GM18873 (cell line): ENCODE results near the gene PLEKHG3.
"Not testable (repeated sequence)": the region's sequence is repeated elsewhere in the genome, so short reads cannot be mapped to it uniquely, and the experiment has no call there.

Experiments
- ATAC-seq: cut with Tn5 transposase; IDR thresholded peaks from one replicate; pipeline ENCODE4 v1.9.1; 2021; ENCODE audit warnings: mild to moderate bottlenecking, moderate library complexity, moderate number of reproducible peaks; ENCODE audit not compliant: unreplicated experiment, low FRiP score

The PLEKHG3 gene

GRCh38 chr14:64704143-64704742 lies at the start of gene PLEKHG3:
Gene PLEKHG3 (plus strand): TSS chr14:64704424. CDS start chr14:64727632, 23,208 bp downstream.
- no peak for ATAC-seq

GRCh38 chr14:64654901-64655300 lies 49.3 kb upstream of the PLEKHG3 start:
- no peak for ATAC-seq

DNA sequence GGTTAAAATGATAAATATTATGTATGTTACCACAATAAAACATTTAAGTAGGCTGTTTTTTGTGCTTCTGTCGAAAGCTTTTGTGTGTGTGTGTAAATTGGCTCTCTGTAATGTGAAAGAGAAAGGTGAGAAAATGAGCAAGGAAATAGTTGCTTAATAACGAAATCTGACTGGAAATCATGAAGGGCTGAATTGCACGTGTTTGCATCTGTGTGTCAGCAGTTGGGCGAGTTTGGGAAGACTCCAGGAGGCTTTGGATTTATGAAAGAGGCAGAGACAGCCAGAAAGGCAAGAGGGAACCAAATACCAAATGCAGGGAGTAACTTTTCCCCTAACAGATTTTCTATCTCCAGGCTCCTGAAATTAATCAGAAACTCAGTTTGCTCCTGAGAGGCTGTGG lies 47.2 kb upstream of the PLEKHG3 start:
- ATAC-seq = no peak

GRCh38 chr14:64658201-64658600 lies 46.0 kb upstream of the PLEKHG3 start:
- no peak for ATAC-seq

- ATAC-seq = not testable (repeated sequence)
Observed at GRCh38 chr14:64658700-64659264, 45.4 kb upstream of the PLEKHG3 start.

- ATAC-seq = no peak
Observed at GRCh38 chr14:64659366-64659765, 44.9 kb upstream of the PLEKHG3 start.

DNA sequence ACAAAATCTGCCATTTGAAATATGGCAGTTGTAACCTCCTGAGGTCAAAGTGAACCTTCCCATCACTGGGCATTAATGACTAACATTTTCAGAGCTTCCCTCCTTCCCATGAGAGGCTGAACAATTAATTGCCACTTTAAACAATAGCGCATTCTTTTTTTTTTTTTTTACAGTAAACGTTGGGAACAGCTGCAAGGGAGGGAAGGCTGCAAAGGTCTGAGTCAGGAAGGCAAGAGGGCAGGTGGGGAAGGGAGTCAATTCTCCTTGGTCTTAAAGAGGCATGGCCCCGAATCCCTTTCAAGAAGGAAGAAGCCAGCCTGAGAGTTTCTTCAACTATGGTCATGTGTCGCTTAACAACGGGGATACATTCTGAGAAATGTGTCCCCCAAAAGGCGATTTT lies 41.0 kb upstream of the PLEKHG3 start:
- no peak for ATAC-seq

DNA sequence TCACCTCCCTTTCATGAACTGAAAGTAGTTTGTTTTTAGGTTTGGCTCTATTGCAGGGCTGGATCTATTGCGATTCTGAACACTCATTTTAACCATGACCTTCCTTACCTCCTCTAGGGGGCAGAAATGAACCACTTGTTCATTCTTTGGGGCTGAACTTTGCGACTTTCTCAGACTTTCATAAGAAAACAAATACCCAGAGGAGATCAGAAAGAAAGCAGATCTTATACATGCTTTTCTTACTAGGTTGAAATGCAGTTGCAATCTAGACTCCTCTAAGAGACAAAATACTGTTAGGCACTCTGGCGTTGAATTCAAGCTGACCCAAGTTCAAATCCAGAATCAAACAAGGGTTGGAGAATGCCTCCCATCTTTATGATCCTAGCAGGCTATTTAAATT lies 32.6 kb upstream of the PLEKHG3 start:
- no peak for ATAC-seq

GRCh38 chr14:64673316-64673715 lies 30.9 kb upstream of the PLEKHG3 start:
- no peak for ATAC-seq

GRCh38 chr14:64673748-64674147 lies 30.5 kb upstream of the PLEKHG3 start:
- ATAC-seq = no peak

DNA sequence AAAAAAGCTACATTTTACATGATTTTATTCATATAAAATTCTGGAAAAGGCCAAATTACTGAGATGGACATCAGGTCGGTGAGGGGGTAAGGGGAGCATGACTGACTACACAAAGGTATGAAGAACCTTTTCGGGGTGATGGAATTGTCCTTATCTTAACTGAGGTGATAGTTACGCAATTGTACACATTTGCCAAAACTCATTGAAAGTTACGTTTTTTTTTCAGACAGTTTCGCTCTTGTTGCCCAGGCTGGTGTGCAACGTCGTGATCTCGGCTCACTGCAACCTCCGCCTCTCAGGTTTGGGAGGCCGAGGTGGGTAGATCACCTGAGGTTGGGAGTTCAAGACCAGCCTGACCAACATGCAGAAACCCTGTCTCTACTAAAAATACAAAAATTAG lies 29.4 kb upstream of the PLEKHG3 start:
- ATAC-seq = no peak

DNA sequence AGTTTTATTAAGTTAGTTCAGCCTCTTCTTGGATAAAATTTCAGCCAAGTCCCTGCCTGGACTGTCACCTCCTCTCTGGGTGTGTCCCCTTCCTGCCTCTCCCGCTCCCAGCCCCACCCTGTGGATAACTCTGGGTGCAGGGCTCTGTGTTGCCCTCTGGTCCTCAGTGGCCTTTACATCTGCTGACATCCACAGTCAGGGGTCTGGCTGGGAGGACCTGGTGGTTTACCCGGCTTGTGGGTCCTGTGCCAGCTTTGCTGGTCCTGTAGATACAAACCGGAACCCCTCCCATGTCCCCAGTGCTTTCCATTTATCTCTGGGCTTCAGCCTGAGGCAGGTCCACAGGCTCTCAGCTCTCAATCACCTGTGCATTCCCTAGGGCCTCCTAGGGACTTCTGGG lies 28.9 kb upstream of the PLEKHG3 start:
- no peak for ATAC-seq

DNA sequence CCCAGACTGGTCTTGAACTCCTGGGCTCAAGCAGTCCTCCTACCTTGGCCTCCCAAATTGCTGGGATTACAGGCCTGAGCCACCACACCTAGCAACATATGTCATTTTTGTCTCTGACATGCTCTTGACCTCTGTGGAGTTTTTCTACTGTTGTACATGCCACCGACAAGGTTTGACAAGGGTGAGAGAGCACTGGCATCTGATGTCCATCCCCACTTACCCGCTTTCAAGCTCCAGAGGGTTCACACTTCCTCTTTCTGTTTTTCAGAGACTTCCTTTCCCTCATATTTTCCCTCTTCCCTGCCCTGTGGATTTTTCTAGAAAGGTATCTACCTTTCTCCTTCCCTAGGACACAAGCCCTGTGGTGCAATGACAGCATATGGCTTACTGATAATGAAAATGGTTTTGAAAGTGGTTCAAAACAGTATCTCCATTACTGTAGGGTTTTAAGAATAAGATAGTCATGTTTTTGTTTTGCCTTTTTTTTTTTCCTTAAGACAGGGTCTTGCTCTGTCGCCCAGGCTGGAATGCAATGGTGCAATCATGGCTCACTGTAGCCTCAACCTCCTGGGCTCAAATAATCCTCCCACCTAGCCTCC lies 27.7 kb upstream of the PLEKHG3 start:
- ATAC-seq = no peak

DNA sequence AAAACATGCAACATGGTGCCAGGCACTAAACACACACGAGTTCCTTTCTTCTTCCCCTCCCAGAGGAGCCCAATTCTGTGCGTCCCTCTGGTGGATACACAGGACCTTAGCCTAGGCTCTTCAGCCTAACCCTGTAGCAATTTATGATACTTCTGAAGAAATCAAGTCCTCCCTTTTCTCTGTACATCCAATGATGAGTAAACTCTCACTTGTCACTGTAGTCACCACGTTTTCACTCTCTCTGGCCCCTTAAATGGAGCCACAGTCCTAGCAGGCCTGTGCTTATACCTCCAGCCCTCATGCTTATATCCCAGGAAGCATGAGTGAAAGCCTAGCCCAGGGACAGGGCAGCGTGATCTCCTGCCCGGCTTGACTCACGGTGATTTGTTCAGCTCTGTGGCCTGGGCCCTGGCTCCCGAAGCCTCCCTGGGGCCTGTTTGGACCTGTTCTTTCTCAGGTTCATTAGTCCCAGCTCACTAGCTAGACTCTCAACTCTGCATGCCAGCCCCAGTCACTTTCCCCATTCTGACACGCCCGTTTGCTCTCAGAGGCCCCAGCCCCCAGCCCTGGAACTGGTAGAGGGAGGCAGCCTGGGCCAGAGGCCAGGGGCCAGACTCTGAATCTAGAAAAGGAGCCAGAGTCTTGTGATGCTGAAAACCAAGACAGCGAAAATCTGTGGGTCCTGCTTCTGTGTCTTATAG lies 24.1 kb upstream of the PLEKHG3 start:
- no peak for ATAC-seq

GRCh38 chr14:64680714-64681065 lies 23.5 kb upstream of the PLEKHG3 start:
- no peak for ATAC-seq

DNA sequence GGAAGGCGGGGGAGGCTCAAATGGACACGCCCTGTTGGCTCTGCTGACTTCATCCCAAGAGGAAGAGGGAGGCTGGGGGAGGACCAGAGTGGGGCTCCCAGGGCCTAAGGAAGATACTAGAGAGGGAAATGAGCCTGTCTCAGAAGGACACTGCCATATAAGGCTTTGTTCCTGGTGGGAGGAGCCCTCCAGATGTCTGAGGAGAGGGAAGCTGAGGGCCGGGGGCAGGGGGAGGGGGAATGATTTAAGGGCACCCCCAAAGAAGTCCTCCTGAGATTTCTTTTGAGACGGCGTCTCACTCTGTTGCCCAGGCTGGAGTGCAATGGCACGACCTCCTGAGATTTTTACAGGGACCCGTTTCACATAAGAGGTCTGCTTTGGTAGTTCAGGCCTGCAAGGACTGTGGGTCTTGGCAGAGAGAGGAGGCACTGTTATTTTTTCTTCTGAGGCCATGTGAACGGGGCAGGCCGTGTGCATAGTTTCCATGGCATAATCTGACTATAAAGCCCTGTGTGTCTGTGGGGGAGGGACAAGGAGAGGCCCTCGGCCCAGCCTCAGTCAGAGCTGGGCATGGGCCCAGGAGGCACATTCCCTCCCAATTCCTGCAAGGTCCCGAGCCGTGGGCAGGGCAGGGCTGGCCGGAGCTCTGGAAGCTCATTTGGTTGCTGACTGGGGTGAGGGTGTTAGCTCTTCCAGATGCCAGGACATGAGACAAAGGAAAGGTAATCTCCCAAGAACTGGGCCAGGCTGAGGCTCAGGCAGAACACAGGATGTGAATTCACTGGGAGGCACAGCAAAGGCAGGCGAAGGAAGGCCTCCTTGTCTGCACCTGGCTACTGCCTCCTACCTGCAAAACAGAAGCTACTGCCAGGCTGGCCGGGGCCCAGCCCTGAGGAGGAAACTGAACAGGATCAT lies 22.2 kb upstream of the PLEKHG3 start:
- no peak for ATAC-seq

DNA sequence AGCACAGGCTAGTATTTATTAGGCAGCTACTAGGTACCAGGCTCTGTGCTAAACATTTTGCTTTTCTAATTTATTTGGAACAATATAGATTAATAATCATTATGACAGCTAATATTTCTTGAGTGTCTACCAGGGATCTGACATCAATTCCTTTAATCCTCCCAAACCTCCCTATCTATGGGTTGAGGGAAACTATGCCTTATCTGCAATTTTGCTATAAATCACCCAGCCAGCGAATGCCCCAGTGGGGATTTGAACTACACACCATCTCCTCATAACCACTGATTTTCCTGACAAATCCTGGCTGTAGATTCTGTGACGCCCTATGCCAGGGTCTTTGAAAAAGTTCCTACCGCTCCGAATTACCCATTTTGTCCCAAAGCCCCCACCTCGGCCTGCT lies 21.4 kb upstream of the PLEKHG3 start:
- ATAC-seq = no peak

GRCh38 chr14:64683264-64683663 lies 21.0 kb upstream of the PLEKHG3 start:
- no peak for ATAC-seq

- ATAC-seq = no peak
Observed at GRCh38 chr14:64684091-64684490, 20.1 kb upstream of the PLEKHG3 start.

DNA sequence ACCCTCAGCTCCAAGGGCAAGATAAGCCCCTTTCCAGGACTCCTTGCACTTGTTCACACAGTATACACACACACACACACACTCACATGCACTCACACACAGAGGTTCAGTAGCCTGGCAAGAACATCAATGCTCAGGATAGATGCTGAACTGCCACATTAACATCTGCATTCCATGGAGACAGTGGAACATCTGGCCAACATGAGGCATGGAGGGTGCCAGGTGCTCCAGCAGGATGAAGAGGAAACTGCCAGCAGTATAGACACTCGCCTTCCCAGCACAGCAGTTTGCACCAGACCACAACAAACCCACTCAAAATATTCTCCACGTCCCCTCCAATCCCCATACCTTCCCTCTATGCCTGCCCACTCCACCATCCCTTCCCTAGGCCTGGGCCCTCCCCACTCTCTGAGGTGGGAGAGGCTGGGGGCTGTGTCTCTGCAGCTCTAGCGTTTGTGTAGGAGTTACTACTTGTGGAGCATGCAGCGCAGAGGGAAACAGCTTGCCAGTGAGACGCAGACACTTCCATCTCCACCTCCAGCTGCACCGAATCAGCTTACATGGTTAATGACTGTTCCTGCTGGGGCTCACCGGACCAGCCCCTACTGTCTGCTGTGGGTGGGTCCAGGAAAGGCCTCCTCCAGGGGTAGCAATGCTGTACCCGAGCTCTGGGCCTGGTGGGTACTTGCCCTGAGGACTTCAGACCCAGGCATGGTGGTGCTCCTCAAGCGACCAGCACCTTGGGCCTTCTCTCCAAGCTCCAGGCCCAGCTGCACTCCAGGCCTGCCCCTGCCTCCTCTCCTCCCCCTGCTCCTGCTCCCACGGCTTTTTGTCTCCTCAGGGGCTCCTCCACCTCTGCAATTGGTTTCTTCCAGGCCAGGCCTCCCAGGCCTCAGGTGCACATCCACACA lies 18.6 kb upstream of the PLEKHG3 start:
- no peak for ATAC-seq
